Islet precursor cell (in vitro differentiated cells): ENCODE results near the gene MTRF1L.

Experiments
- DNase-seq: peaks from one replicate; pipeline ENCODE4 v3.0.0-alpha.2; 2018

Gene MTRF1L

GRCh38 chr6:153002613-153003365 is at the start of gene MTRF1L:
Gene MTRF1L, minus strand, starts transcription at chr6:153002709. Its CDS starts 24 bp downstream, at chr6:153002685.
- peak; percentile 100 for DNase-seq

- no peak for DNase-seq
Measured at GRCh38 chr6:153051801-153052200, 49.3 kb upstream of the MTRF1L start.

- DNase-seq, result no peak
Measured at GRCh38 chr6:153048631-153049030, 46.1 kb upstream of the MTRF1L start.

GRCh38 chr6:153047386-153047785 is 44.9 kb upstream of the MTRF1L start:
- no peak for DNase-seq

- DNase-seq, result no peak
Measured at GRCh38 chr6:153045271-153045670, 42.8 kb upstream of the MTRF1L start.

- DNase-seq, result no peak
Measured at GRCh38 chr6:153044295-153044694, 41.8 kb upstream of the MTRF1L start.

- DNase-seq, result no peak
Measured at GRCh38 chr6:153043719-153044118, 41.2 kb upstream of the MTRF1L start.

- DNase-seq, result no peak
Measured at GRCh38 chr6:153038378-153039057, 36.0 kb upstream of the MTRF1L start.

GRCh38 chr6:153034139-153034538 is 31.6 kb upstream of the MTRF1L start:
- DNase-seq, result no peak

- no peak for DNase-seq
Measured at GRCh38 chr6:153032255-153032882, 29.9 kb upstream of the MTRF1L start.

GRCh38 chr6:153031335-153031955 is 28.9 kb upstream of the MTRF1L start:
- no peak for DNase-seq

- DNase-seq, result no peak
Measured at GRCh38 chr6:153028963-153029362, 26.5 kb upstream of the MTRF1L start.

GRCh38 chr6:153028286-153028685 is 25.8 kb upstream of the MTRF1L start:
- no peak for DNase-seq

GRCh38 chr6:153027480-153027879 is 25.0 kb upstream of the MTRF1L start:
- DNase-seq, result no peak

GRCh38 chr6:153024709-153025017 is 22.2 kb upstream of the MTRF1L start:
- no peak for DNase-seq

- DNase-seq, result peak; percentile 69
Measured at GRCh38 chr6:153023977-153024708, 21.6 kb upstream of the MTRF1L start.

GRCh38 chr6:153018355-153018754 is 15.8 kb upstream of the MTRF1L start:
- no peak for DNase-seq

- peak; percentile 70 for DNase-seq
Measured at GRCh38 chr6:153016846-153017245, 14.3 kb upstream of the MTRF1L start.

- DNase-seq, result no peak
Measured at GRCh38 chr6:153015094-153015640, 12.7 kb upstream of the MTRF1L start.

- no peak for DNase-seq
Measured at GRCh38 chr6:153013438-153013837, 10.9 kb upstream of the MTRF1L start.

GRCh38 chr6:153012856-153013255 is 10.3 kb upstream of the MTRF1L start:
- DNase-seq, result no peak

- peak; percentile 57 for DNase-seq
Measured at GRCh38 chr6:153003366-153003690, 819 bp upstream of the MTRF1L start.
